Suprapubic skin (tissue), 4 donors: Measurements from ENCODE around the gene TMEM54.

ENCODE experiments used
- EP300 ChIP-seq: sonication (generic); formaldehyde crosslinking; IDR thresholded peaks from one replicate; pipeline ENCODE4 v1.6.1; 2017; ENCODE audit warnings: antibody characterized with exemption
- POLR2A ChIP-seq, 2 donors: fragments of 450-650 bp; IDR thresholded peaks; one replicate each; pipeline ENCODE4 v1.6.1; 2017; ENCODE audit warnings: antibody characterized with exemption in 2 of 2, mild to moderate bottlenecking in 2 of 2, moderate library complexity in 2 of 2
- POLR2AphosphoS5 ChIP-seq, 3 donors: sonication (generic); formaldehyde crosslinking; IDR thresholded peaks; one replicate each; pipeline ENCODE4 v1.6.1; 2017; ENCODE audit warnings: antibody characterized with exemption in 3 of 3
- TF ChIP-seq, protein P1 (sequence below), 2 donors: fragments of 200-600 bp in 1 of 2; fragments of 450-650 bp in 1 of 2; sonication (generic) in 1 of 2; IDR thresholded peaks; one replicate each; pipeline ENCODE4 v1.5.1; 2016 to 2019; ENCODE audit warnings: antibody characterized with exemption in 2 of 2, mild to moderate bottlenecking in 1 of 2, moderate library complexity in 1 of 2

DNA sequence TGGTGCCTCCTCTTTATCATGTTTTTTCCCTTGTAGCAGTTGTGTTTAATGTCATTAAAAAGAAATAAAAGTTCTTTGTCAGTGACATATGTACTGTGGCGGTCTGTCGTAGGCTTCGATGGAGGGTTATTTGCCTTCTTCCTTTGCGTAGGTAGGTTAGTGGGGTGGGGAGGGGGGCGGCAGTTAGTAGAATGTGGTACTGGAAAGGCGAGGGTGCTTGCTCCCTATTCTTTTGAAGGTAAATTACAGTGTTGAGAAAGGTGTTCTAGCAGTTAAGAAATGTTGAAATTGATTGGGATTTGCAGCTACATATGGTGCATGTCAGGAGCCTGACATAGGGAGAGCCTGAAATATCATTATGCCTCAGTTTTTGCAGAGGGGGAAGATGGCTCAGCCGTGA lies 42.4 kb downstream of the TMEM54 start:
- TF ChIP-seq, protein P1, sequence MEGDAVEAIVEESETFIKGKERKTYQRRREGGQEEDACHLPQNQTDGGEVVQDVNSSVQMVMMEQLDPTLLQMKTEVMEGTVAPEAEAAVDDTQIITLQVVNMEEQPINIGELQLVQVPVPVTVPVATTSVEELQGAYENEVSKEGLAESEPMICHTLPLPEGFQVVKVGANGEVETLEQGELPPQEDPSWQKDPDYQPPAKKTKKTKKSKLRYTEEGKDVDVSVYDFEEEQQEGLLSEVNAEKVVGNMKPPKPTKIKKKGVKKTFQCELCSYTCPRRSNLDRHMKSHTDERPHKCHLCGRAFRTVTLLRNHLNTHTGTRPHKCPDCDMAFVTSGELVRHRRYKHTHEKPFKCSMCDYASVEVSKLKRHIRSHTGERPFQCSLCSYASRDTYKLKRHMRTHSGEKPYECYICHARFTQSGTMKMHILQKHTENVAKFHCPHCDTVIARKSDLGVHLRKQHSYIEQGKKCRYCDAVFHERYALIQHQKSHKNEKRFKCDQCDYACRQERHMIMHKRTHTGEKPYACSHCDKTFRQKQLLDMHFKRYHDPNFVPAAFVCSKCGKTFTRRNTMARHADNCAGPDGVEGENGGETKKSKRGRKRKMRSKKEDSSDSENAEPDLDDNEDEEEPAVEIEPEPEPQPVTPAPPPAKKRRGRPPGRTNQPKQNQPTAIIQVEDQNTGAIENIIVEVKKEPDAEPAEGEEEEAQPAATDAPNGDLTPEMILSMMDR (IDR thresholded peaks at IDR 0.05) = no peak
- TF ChIP-seq EP300 = no peak
- no peak for TF ChIP-seq POLR2AphosphoS5 (IDR thresholded peaks at IDR 0.05)
- TF ChIP-seq POLR2A (IDR thresholded peaks at IDR 0.05) = no peak
